Suppressor macrophage (primary cell): ENCODE data around the gene CPEB2.

Experiments used
- DNase-seq, 4 experiments: peaks; one replicate each; pipeline ENCODE4 v3.0.0-alpha.2; 2020 to 2022
- total RNA-seq, 17 experiments: gene quantifications; one replicate each; lab custom pipeline; 2026; ENCODE audit warnings: mixed read lengths in 6 of 17, inconsistent platforms in 3 of 17; lab: John Stamatoyannopoulos, UW

The CPEB2 gene
- 43.4 to 232 (median 96.6) reads per million in 17 experiments for total RNA-seq

- peak; percentile 97 to 99 (median 98) for DNase-seq
These were observed at the start of gene CPEB2 for GRCh38 chr4:15001869-15002658. CPEB2 (plus strand) TSS chr4:15002481; CDS start chr4:15002674, 193 bp downstream.

GRCh38 chr4:14958436-14958835 lies 43.8 kb upstream of the CPEB2 start:
- DNase-seq, result peak in 2 of 4 experiments; percentile 20 to 32

- peak; percentile 50 to 89 (median 70) for DNase-seq
These were observed 41.0 kb upstream of the CPEB2 start for GRCh38 chr4:14961292-14961691.

GRCh38 chr4:14965071-14965470 lies 37.2 kb upstream of the CPEB2 start:
- no peak for DNase-seq

GRCh38 chr4:14967982-14968381 lies 34.3 kb upstream of the CPEB2 start:
- peak in 2 of 4 experiments; percentile 9 to 13 for DNase-seq

GRCh38 chr4:14977830-14978229 lies 24.5 kb upstream of the CPEB2 start:
- no peak for DNase-seq

- peak in 2 of 4 experiments; percentile 35 to 40 for DNase-seq
These were observed 17.8 kb upstream of the CPEB2 start for GRCh38 chr4:14984448-14984847.

GRCh38 chr4:14985161-14985560 lies 17.1 kb upstream of the CPEB2 start:
- DNase-seq, result no peak

- no peak for DNase-seq
These were observed 16.4 kb upstream of the CPEB2 start for GRCh38 chr4:14985843-14986242.

GRCh38 chr4:14987054-14987453 lies 15.2 kb upstream of the CPEB2 start:
- DNase-seq, result no peak

GRCh38 chr4:14990484-14990883 lies 11.8 kb upstream of the CPEB2 start:
- peak in 1 of 4 experiments; percentile 28 for DNase-seq

GRCh38 chr4:14994242-14994641 lies 8.0 kb upstream of the CPEB2 start:
- peak; percentile 36 to 84 (median 72) for DNase-seq

GRCh38 chr4:15001248-15001868 lies 923 bp upstream of the CPEB2 start:
- peak; percentile 88 to 95 (median 94) for DNase-seq

GRCh38 chr4:15002659-15003400 lies 549 bp downstream of the CPEB2 start:
- DNase-seq, result peak; percentile 95 to 97 (median 96)

GRCh38 chr4:15003401-15003890 lies 1.2 kb downstream of the CPEB2 start:
- peak; percentile 43 to 77 (median 60) for DNase-seq

GRCh38 chr4:15003891-15004738 lies 1.8 kb downstream of the CPEB2 start:
- DNase-seq, result peak; percentile 32 to 73 (median 47)

- DNase-seq, result peak; percentile 58 to 83 (median 73)
These were observed 2.5 kb downstream of the CPEB2 start for GRCh38 chr4:15004739-15005301.

GRCh38 chr4:15005474-15006115 lies 3.3 kb downstream of the CPEB2 start:
- no peak for DNase-seq

GRCh38 chr4:15006416-15007024 lies 4.2 kb downstream of the CPEB2 start:
- DNase-seq, result peak in 2 of 4 experiments; percentile 25 to 36

- DNase-seq, result no peak
These were observed 4.9 kb downstream of the CPEB2 start for GRCh38 chr4:15007201-15007600.
